ENCODE measurements around the gene MSH5.

DNA sequence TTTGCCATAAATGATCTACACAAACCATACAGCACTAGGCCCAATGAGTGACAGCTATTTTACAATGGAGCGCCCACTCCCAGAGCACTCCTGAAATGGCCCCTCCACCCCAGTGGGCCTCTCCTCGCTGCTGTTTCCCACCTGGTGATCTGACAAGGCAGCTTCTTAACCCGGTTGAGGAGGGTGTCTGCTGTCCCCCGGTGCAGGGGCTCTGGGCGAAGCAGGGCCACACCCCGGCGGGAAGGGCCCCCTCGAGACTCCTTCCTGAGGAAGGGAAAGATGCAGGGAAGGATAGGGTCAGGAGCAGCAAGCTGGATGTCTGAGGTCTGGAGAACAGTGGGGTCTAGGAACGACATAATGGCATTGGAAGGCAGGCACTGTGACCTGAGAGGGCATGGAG is 46.9 kb upstream of the MSH5 start:
- TF ChIP-seq, protein P1, sequence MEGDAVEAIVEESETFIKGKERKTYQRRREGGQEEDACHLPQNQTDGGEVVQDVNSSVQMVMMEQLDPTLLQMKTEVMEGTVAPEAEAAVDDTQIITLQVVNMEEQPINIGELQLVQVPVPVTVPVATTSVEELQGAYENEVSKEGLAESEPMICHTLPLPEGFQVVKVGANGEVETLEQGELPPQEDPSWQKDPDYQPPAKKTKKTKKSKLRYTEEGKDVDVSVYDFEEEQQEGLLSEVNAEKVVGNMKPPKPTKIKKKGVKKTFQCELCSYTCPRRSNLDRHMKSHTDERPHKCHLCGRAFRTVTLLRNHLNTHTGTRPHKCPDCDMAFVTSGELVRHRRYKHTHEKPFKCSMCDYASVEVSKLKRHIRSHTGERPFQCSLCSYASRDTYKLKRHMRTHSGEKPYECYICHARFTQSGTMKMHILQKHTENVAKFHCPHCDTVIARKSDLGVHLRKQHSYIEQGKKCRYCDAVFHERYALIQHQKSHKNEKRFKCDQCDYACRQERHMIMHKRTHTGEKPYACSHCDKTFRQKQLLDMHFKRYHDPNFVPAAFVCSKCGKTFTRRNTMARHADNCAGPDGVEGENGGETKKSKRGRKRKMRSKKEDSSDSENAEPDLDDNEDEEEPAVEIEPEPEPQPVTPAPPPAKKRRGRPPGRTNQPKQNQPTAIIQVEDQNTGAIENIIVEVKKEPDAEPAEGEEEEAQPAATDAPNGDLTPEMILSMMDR (IDR thresholded peaks at IDR 0.05): no peak
- TF ChIP-seq NR3C1 (IDR thresholded peaks at IDR 0.05) (no peak), EP300 (IDR thresholded peaks at IDR 0.05) (no peak), EHMT2 (IDR thresholded peaks at IDR 0.05; ENCODE audit: low read depth) (no peak), FOSL2 (IDR thresholded peaks at IDR 0.05) (no peak), FOSL2 (CRISPR knock-in tag; IDR thresholded peaks at IDR 0.05) (no peak), POLR2A (IDR thresholded peaks at IDR 0.05; ENCODE audit: low read length) (no peak), HDAC2 (IDR thresholded peaks at IDR 0.05) (no peak), JUNB (IDR thresholded peaks at IDR 0.05) (no peak), CHD2 (IDR thresholded peaks at IDR 0.05; ENCODE audit: low read length, partially characterized antibody) (no peak)
- TF ChIP-seq, protein P2, sequence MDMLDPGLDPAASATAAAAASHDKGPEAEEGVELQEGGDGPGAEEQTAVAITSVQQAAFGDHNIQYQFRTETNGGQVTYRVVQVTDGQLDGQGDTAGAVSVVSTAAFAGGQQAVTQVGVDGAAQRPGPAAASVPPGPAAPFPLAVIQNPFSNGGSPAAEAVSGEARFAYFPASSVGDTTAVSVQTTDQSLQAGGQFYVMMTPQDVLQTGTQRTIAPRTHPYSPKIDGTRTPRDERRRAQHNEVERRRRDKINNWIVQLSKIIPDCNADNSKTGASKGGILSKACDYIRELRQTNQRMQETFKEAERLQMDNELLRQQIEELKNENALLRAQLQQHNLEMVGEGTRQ (IDR thresholded peaks at IDR 0.05): no peak

Data from A549 (cell line).